Measurements from ENCODE around the gene ZFAND2B.

ZFAND2B gene

GRCh38 chr2:219220652-219221402 lies 14.2 kb downstream of the ZFAND2B start:
- no peak for DNase-seq

GRCh38 chr2:219221957-219222518 lies 15.5 kb downstream of the ZFAND2B start:
- DNase-seq: no peak

- DNase-seq: no peak
Measured at GRCh38 chr2:219223831-219224610, 17.4 kb downstream of the ZFAND2B start.

- no peak for DNase-seq
Measured at GRCh38 chr2:219225350-219225749, 18.8 kb downstream of the ZFAND2B start.

DNA sequence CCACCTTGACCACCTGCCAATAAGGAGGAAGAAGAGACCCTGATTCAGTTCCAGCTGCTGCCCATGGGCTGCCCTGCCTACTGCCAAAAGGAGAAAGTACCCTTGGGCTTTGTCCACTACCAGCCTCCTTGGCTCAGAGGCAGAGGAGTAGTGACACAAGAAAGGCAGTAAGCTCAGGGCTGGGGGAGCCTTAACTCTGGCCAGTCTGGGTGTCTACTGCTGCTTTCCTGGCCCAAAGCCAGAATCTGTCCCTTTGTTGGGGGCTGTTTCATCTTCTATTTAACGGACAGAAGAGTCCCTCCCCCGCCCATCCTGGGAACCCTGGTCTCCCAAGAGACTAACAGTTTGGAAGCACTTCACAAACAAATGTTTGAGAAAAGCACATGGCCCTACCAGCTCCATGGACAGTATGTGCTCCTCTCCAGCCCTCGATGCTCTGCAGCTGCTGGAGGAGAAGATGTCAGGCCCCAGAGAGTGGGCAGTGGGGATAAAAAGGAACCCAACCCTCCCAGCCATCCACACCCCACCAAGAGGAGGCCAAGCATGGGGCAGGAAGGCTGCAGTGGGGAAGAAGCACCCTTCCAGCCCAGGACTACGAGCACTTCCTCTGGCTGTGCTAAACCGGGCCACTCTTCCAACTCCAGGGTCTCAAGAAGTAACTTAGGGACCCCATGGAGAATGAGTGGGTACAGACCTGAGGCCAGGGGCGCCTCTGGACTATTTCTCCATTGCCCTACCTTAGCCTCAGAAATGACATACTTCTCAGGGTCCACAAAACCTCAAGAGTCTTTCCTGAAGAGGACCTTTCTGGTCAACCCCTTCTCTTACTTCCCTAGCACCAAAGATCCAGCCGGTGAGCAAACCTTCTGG lies 21.7 kb downstream of the ZFAND2B start:
- peak; percentile 22 for DNase-seq

DNA sequence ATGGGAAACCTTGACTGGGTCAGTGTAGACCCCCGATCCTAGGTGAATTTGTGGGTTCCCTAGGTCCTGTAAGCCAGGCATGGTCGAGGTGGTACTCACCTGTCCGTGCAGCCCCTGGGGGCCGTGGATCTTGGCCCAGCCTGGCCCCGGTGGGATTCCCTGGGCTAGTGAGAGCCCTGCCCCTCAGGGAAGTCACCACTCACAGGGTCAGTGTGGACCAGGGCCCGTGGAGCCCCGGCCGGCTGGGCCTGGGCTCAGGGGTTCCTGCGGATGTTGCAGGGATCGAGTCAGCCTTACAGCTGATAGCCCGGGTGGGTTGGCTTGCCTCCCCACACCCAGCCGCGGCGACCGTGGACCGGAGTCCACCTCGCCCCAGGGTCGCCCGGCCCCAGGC lies 22.3 kb downstream of the ZFAND2B start:
- DNase-seq: no peak

DNA sequence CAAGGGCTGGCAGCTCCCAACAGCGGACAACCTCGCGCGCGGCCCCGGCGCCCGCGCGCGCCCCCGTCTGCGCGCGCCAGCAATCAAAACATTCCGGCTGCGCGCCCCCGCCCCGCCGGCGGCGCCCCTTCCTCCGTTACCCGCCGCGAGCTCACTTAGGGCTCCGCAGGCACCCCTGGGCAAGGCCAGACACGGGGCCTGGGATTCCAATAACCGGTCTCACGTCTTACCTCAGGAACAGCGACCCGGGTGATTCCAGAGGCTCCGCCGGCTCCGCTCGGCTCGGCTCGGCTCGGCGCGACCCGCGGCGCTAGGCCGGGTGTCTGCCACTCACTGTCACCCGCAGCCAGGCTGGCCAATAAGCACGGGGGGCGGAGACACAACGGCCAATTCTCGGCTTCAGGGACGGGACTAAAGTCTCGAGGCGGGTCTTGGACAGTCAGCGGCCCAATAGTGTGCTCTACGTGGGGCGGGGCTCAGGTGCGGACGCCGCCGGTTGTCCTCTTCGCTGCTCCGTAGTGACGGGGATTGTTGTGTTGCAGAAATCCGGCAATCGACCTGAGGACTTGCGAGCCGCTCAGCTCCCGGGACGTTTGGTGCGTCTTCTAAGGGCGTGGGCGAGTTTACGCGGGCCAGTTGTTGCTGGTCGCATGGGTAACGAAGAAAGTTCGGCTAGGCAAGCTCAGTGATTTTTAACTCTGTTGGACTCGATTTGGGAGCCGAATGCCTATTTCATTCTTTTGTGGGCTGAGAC lies 22.9 kb downstream of the ZFAND2B start, which contains the start of the genes ANKZF1 and ATG9A:
Gene ANKZF1, plus strand, starts transcription at position 502 of the 754 bp plus-strand sequence. CDS start 452 bp downstream, outside the sequence.
Gene ATG9A, minus strand, starts transcription at position 332 of the 754 bp plus-strand sequence. CDS start 1,612 bp downstream, outside the sequence.
- peak; percentile 99 for DNase-seq

DNA sequence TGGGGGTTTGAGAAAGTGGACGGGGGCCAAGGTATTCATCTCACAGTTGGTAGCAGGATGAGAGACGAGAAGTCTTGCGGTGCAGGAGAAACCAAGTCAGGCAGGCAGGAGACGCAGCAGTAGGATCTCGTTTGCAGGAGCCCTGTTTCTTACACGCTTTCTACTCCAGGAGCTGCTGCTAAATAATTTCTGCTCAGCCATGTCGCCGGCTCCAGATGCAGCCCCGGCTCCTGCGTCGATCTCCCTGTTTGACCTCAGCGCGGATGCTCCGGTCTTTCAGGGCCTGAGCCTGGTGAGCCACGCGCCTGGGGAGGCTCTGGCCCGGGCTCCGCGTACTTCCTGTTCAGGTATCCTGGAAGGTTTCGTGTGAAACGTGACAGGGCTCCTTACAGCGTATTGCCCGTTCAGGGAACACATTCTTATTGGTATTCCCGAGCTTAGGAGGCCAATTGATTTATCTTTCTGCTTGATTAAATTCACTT lies 23.5 kb downstream of the ZFAND2B start:
- DNase-seq: peak; percentile 80

- no peak for DNase-seq
Measured at GRCh38 chr2:219234331-219234730, 27.7 kb downstream of the ZFAND2B start.

DNA sequence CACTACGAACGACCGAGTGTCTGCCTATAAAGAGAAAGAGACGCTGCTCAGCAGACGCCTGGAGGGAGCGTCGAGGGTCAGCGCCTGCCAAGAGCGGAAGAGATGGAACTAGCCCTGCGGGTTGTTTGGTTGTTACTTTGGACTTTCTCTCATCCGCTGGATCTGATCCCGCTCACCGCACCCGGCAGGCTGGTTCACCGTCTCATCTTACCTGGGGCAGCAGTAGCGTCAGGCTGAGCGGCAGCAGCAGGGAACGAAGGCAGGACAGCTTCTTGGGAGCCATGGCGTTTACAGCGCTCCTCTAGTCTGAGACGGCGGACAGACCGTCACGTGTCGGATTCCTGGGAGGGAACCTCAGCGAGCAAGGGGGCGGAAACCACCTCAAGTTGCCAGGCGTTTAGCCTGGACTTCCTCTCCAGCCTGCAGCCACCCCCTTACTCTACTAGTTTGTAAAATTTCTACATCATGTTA lies 36.7 kb downstream of the ZFAND2B start:
- no peak for DNase-seq

- DNase-seq: no peak
Measured at GRCh38 chr2:219244789-219245147, 38.2 kb downstream of the ZFAND2B start.

DNA sequence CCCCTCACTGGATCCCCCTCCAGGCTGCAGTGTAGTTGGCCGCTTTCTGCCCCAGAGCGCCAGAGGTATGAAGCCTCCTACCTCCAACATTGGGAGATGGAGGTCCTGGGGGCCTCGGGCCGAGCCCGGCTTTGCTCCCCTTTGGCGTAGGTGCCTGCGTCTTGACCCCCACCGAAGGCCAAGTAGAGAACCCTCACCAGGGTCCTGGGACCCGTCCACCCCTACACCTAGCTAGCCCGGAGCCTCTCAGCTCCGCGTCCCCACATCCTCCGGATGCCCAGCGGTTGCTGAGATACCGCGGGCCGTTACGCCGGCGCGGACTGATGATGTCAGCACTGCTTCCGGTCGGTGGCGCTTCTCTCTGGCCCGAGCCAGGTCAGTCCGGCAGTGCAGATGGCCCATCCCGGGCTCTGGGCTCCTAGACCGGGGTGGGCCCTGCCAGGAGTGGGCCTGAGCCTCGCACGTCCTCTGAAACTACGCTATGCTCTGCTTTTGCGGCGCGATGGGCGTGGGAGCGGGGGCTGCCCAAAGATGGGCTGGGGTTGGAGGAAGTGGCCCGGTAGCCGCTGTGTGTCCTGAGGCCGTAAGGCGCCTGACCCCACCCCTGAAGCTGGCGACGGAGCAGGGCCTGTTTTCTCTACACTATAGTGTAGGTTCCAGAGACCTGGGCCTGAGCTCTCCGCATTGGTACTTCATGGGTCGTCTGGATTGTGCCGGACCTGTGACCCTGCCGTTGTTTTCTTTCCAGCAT lies 38.7 kb downstream of the ZFAND2B start, which contains the start of the genes GLB1L and STK16:
Gene GLB1L, minus strand, starts transcription at position 297 of the 751 bp plus-strand sequence. CDS start 1,871 bp downstream, outside the sequence.
Gene STK16, plus strand, starts transcription at position 332 of the 751 bp plus-strand sequence. CDS start 521 bp downstream, outside the sequence.
- peak; percentile 94 for DNase-seq

DNA sequence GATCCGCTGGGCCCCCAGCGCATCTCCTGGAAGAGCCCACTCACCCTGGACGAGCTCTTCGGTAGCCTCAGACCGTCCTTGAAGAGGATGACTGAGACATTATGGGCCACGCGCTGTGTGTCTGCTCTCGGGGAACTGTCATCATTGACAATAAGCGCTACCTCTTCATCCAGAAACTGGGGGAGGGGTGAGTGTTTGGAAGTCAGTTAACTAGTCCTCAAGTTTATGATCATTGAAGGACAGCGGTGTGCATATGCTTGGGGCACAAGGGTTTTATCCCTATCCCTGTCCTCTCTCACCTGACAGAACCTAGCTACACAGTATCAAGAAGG lies 39.3 kb downstream of the ZFAND2B start:
- peak; percentile 48 for DNase-seq

GRCh38 chr2:219246559-219246958 lies 40.0 kb downstream of the ZFAND2B start:
- no peak for DNase-seq

DNA sequence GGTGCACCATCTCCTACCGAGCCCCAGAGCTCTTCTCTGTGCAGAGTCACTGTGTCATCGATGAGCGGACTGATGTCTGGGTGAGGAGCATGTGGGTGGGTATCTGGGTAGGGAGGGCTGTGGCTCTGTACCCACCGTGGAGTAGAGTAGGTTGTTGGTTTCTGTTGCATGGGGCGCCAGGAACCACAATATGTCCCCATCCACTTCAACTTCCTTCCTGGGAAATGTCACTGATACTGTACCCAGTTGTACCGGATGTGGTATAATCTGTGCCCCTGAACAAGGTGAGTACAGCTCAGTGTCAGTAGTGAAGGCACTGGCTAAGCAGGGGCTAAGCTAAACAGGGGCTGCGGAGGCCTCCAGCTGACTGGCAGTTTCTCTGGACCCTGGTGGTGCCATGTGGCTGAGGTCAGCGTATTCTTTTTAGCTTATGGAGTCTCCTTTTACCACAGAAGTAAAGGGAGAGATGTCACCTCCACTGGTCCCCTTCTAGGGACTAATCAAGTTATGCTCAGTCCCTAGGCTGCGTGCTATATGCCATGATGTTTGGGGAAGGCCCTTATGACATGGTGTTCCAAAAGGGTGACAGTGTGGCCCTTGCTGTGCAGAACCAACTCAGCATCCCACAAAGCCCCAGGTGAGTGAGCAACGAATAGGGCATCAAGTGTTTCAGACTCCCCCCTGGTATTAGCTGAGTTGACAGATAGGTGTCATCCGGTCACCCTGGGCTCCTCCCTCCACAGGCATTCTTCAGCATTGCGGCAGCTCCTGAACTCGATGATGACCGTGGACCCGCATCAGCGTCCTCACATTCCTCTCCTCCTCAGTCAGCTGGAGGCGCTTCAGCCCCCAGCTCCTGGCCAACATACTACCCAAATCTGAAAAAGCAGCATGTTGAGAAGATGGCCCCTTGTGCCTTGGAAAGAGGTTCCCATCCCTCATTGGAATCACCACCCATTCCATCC lies 41.4 kb downstream of the ZFAND2B start:
- peak; percentile 24 for DNase-seq

GRCh38 chr2:219248845-219249202 lies 42.2 kb downstream of the ZFAND2B start:
- DNase-seq: no peak

GRCh38 chr2:219249203-219249980 lies 42.8 kb downstream of the ZFAND2B start:
- peak; percentile 97 for DNase-seq

GRCh38 chr2:219250049-219250781 lies 43.6 kb downstream of the ZFAND2B start:
- peak; percentile 56 for DNase-seq

All from DMS53 (cell line).